Measurements from ENCODE around the gene METTL14. TPM values are rescaled to one million over a fixed set of nuclear protein-coding genes. Genes with fewer than 3 reads are reported as not detected.
"Not testable (repeated sequence)": the region's sequence is repeated elsewhere in the genome, so short reads cannot be mapped to it uniquely, and the experiment has no call there.

The METTL14 gene
- 10 to 100 TPM; 34.7 to 38.1 TPM for total RNA-seq

- peak; percentile 88 for TF ChIP-seq POLR2AphosphoS5 (IDR thresholded peaks at IDR 0.05)
- peak in 2 of 4 experiments; percentile 42 for TF ChIP-seq CTCF (IDR thresholded peaks at IDR 0.05)
- peak; percentile 56 for TF ChIP-seq POLR2A (IDR thresholded peaks at IDR 0.05)
- whole genome bisulfite sequencing: 5% methylated on average over 42 of the region's 42 CpGs
- Histone ChIP-seq H3K9me3 (no peaks in the 10 kb centered on the region), H3K27me3 (replicated peaks; ENCODE audit: insufficient read depth) (no peaks in the 10 kb centered on the region), H3K4me1 (replicated peaks) (no peaks in the 10 kb centered on the region), H3K27ac (peak within 1 kb of the TSS; percentile 87 to 91), H3K4me3 (peak within 1 kb of the TSS; percentile 45 to 66), H3K36me3 (peaks cover 0 to 3% of the 10 kb centered on the region in 2 donors)
- intact Hi-C loops (cut with DNase I): no loop called here
- peak; percentile 89 for DNase-seq (ENCODE audit: low spot score)
These were observed at the start of gene METTL14 for GRCh38 chr4:118684873-118685811. TSS of gene METTL14 (plus strand) at chr4:118685392. CDS start at chr4:118685535, 143 bp downstream.

DNA sequence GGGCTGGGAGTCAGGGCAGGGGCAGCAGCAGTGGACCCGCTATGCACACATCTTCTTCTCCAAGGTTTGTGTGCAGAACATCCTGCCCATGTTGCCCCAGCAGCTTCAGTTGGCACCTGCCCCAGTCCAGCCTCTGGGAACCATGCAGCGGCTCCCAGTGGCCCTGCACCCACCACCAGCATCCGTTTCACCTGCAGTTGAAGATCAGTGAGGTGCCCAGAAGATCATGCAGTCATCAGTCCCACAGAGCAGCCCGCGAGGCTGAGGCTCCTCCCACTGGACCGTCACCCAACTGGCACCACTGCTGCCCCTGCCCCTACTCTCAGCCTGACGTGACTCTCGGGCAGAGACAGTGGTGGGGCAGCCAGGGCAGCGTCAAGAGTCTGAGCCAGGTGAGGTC lies 49.1 kb upstream of the METTL14 start:
- 89% methylated on average over 9 of the region's 9 CpGs for WGBS
- DNase-seq (ENCODE audit: low spot score); H3K4me1 ChIP-seq (replicated peaks); intact Hi-C loops (cut with DNase I); H3K36me3 ChIP-seq; H3K4me3 ChIP-seq; H3K27me3 ChIP-seq (replicated peaks; ENCODE audit: insufficient read depth); H3K9me3 ChIP-seq; H3K27ac ChIP-seq: not testable (repeated sequence)

GRCh38 chr4:118664665-118665064 lies 20.5 kb upstream of the METTL14 start:
- H3K27ac ChIP-seq; DNase-seq (ENCODE audit: low spot score); intact Hi-C loops (cut with DNase I); H3K4me1 ChIP-seq (replicated peaks); H3K36me3 ChIP-seq; H3K9me3 ChIP-seq; H3K27me3 ChIP-seq (replicated peaks; ENCODE audit: insufficient read depth); H3K4me3 ChIP-seq: not testable (repeated sequence)
- WGBS: 71% methylated on average over 5 of the region's 5 CpGs

DNA sequence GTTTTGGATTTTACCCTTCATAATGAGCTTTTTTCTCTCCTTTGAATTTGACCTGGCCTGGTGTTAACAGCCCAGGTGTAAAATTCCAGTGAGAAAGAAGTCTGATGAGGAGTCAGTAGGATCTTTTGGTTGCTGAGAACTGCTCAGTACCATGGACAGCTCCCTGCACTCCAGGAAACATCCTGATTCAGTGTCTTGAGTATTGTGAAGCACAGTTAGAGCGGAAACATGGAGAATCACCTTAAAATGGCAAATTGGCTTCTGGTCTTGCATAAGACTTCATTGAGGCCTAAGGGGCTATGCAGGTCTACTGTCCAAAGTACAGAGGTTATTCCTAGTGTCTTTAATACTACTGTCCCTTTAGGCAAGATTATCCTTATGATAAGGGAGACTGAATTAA lies 16.0 kb upstream of the METTL14 start:
- H3K4me3 ChIP-seq; H3K4me1 ChIP-seq (replicated peaks); H3K27ac ChIP-seq; H3K36me3 ChIP-seq; intact Hi-C loops (cut with DNase I); H3K9me3 ChIP-seq; H3K27me3 ChIP-seq (replicated peaks; ENCODE audit: insufficient read depth): not testable (repeated sequence)
- peak; percentile 49 for DNase-seq (ENCODE audit: low spot score)
- 18% methylated on average over 1 of the region's 1 CpG for WGBS

DNA sequence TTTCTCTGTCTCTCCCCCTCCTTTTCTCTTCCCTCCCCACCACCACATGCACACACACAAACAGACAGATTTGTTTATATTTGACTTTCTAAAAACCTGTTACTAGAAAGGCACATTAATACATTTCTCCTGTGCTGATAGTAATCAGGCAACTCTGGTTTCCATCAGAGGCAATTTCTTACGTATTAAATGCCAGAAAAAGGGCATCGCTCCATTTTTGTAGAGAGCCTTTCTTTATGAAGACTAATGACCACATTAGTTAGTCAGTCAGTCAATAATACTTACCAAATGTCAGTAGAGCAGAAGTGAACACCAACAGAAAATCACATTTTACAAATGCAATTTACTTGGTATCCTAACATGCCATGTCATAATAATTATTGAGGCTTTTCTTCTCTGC lies 14.2 kb upstream of the METTL14 start:
- H3K36me3 ChIP-seq; intact Hi-C loops (cut with DNase I); H3K4me1 ChIP-seq (replicated peaks); H3K4me3 ChIP-seq; H3K27ac ChIP-seq; H3K9me3 ChIP-seq; H3K27me3 ChIP-seq (replicated peaks; ENCODE audit: insufficient read depth); DNase-seq (ENCODE audit: low spot score): not testable (repeated sequence)
- WGBS: 84% methylated on average over 2 of the region's 2 CpGs

DNA sequence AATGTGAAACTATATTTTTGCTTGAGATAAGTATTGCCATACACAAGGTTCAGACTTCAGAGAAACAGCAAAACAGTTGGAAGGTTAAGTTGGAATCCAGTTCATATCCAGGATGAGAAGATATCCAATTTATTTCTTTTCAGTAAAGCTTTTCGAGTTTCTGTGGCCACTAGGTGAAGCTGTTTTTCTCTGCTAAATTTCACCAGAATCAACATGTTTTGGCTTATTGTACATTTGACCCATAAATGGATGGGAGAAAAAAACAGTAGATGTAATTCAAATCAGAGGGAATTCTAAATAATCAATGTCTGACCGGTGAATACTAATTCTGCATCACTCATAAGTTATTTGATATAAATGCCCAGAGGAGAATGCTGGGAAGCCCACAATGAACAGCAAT lies 9.1 kb upstream of the METTL14 start:
- Histone ChIP-seq H3K4me1 (replicated peaks) (no peaks in the 10 kb centered on the region), H3K36me3 (no peaks in the 10 kb centered on the region), H3K27ac (no peak overlapping the region), H3K9me3 (no peaks in the 10 kb centered on the region), H3K27me3 (replicated peaks; ENCODE audit: insufficient read depth) (no peaks in the 10 kb centered on the region), H3K4me3 (no peak overlapping the region)
- TF ChIP-seq POLR2A (IDR thresholded peaks at IDR 0.05) (no peak), CTCF (IDR thresholded peaks at IDR 0.05) (no peak), POLR2AphosphoS5 (IDR thresholded peaks at IDR 0.05) (no peak)
- intact Hi-C loops (cut with DNase I): no loop called here
- 70% methylated on average over 2 of the region's 2 CpGs for WGBS
- DNase-seq (ENCODE audit: low spot score): no peak

- Histone ChIP-seq H3K36me3 (no peaks in the 10 kb centered on the region), H3K9me3 (no peaks in the 10 kb centered on the region), H3K27me3 (replicated peaks; ENCODE audit: insufficient read depth) (no peaks in the 10 kb centered on the region), H3K4me3 (no peak overlapping the region), H3K27ac (no peak overlapping the region), H3K4me1 (replicated peaks) (no peaks in the 10 kb centered on the region)
- TF ChIP-seq POLR2AphosphoS5 (IDR thresholded peaks at IDR 0.05) (no peak), POLR2A (IDR thresholded peaks at IDR 0.05) (no peak)
- DNase-seq (ENCODE audit: low spot score): no peak
- intact Hi-C loops (cut with DNase I): no loop called here
- WGBS: 67% methylated on average over 1 of the region's 1 CpG
These were observed 4.4 kb upstream of the METTL14 start for GRCh38 chr4:118680808-118681207.

All from prostate gland (tissue), 2 donors.